ENCODE results near the gene REXO2. TPM values are rescaled to one million over a fixed set of nuclear protein-coding genes. Genes with fewer than 3 reads are reported as not detected.

Gene REXO2
- total RNA-seq, 4 donors from 2014 or later: 53.8 to 158 (median 84.3) TPM

DNA sequence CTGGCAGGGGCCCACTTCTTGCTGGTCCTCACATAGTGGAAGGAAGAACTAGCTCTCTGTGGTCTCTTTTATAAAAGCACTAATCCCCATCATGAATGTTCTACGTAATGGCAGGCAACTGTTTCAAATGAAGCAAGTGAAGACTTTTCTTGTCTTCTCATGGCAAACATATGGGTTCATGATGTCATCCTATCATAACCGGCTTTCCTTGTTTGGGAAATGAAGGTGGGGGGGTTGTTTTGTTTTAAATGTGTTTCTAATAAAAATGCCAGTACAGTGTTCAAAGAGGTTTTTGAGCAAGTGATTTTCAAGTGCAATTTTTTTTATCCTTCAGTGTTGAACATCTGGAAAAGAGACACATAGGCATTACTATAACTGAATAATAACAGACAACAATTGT, 33.4 kb downstream of the REXO2 start:
- H3K36me3 ChIP-seq: no peaks in the 10 kb centered on the region
- H3K9me3 ChIP-seq: no peaks in the 10 kb centered on the region
- no peak overlapping the region for H3K4me3 ChIP-seq
- no peak overlapping the region for H3K27ac ChIP-seq
- DNase-seq: no peak
- no peaks in the 10 kb centered on the region for H3K27me3 ChIP-seq
- intact Hi-C loops (cut with DNase I; ENCODE audit: low total_unique reads): no loop called here
- TF ChIP-seq, protein P1, sequence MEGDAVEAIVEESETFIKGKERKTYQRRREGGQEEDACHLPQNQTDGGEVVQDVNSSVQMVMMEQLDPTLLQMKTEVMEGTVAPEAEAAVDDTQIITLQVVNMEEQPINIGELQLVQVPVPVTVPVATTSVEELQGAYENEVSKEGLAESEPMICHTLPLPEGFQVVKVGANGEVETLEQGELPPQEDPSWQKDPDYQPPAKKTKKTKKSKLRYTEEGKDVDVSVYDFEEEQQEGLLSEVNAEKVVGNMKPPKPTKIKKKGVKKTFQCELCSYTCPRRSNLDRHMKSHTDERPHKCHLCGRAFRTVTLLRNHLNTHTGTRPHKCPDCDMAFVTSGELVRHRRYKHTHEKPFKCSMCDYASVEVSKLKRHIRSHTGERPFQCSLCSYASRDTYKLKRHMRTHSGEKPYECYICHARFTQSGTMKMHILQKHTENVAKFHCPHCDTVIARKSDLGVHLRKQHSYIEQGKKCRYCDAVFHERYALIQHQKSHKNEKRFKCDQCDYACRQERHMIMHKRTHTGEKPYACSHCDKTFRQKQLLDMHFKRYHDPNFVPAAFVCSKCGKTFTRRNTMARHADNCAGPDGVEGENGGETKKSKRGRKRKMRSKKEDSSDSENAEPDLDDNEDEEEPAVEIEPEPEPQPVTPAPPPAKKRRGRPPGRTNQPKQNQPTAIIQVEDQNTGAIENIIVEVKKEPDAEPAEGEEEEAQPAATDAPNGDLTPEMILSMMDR (IDR thresholded peaks at IDR 0.05): no peak
- TF ChIP-seq POLR2A (IDR thresholded peaks at IDR 0.05): no peak
- no peaks in the 10 kb centered on the region for H3K4me1 ChIP-seq

DNA sequence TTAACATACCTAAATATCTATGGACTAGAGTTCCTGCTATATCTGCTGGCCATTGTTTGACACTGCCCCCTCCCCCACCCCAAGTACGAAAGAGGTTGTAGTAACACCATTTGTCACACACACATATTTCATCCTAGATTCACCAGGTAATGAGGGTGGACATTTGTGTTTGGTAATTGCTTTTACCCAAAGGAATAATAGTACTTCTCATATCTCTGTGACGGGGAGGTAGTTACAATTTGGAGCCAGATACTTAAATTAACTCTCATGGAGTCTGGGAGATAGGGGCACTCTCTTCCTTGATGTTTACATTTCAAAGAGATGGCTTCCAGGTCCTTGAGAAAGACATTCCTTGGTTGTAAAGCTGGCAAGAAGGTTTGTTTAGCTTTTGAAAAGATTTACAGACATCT, 38.7 kb downstream of the REXO2 start:
- H3K4me1 ChIP-seq: no peaks in the 10 kb centered on the region
- no peak overlapping the region for H3K27ac ChIP-seq
- no peak for DNase-seq
- H3K4me3 ChIP-seq: no peak overlapping the region
- intact Hi-C loops (cut with DNase I; ENCODE audit: low total_unique reads): no loop called here
- no peak for TF ChIP-seq POLR2A (IDR thresholded peaks at IDR 0.05)
- no peaks in the 10 kb centered on the region for H3K36me3 ChIP-seq
- H3K9me3 ChIP-seq: no peaks in the 10 kb centered on the region
- H3K27me3 ChIP-seq: no peaks in the 10 kb centered on the region

DNA sequence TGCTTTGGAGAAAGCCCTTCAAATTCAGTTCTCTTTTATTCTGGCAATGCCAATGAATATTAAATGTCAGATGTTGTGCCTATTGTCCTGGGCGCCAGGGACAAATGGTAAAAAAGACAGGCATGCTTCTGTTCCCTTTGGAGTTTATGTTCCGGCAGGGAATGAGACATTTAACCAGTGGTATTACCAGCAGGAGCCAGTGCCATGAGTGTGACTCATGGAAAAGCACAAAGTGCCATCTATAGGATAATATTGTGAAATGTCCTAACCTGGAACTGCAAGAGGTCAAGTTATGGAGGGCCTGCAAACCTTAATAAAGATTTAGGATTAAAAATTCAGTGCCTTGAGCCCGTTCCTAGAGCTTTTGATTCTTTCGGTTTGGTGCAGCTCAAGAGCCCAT, 39.5 kb downstream of the REXO2 start:
- H3K4me3 ChIP-seq: no peak overlapping the region
- DNase-seq: no peak
- H3K9me3 ChIP-seq: no peaks in the 10 kb centered on the region
- H3K4me1 ChIP-seq: no peaks in the 10 kb centered on the region
- H3K27me3 ChIP-seq: no peaks in the 10 kb centered on the region
- H3K36me3 ChIP-seq: no peaks in the 10 kb centered on the region
- intact Hi-C loops (cut with DNase I; ENCODE audit: low total_unique reads): no loop called here
- TF ChIP-seq, protein P1 (IDR thresholded peaks at IDR 0.05): no peak
- no peak for TF ChIP-seq POLR2A (IDR thresholded peaks at IDR 0.05)
- H3K27ac ChIP-seq: no peak overlapping the region

DNA sequence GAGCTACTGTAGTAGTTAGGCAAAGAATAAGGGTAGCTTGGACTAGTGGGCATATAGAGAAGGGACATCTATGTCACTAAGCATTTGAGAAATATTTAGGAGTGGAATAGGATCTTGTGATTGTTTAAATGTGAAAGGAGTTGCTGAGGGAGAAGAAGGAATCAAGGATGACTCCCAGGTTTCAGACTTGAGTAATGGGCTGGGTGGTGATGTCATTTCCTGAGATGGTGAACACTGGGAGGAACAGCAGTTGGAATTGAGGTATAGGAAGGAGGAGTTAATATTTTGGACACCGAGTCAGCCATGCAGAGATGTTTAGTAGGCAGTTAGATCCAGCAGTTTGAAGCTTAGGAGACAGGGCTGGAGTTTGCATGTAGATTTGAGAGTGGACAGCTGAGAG, 40.1 kb downstream of the REXO2 start:
- Histone ChIP-seq H3K27me3 (no peaks in the 10 kb centered on the region), H3K4me1 (no peaks in the 10 kb centered on the region), H3K9me3 (no peaks in the 10 kb centered on the region), H3K36me3 (no peaks in the 10 kb centered on the region), H3K4me3 (no peak overlapping the region), H3K27ac (no peak overlapping the region)
- intact Hi-C loops (cut with DNase I; ENCODE audit: low total_unique reads): no loop called here
- DNase-seq: no peak
- no peak for TF ChIP-seq POLR2A (IDR thresholded peaks at IDR 0.05)

DNA sequence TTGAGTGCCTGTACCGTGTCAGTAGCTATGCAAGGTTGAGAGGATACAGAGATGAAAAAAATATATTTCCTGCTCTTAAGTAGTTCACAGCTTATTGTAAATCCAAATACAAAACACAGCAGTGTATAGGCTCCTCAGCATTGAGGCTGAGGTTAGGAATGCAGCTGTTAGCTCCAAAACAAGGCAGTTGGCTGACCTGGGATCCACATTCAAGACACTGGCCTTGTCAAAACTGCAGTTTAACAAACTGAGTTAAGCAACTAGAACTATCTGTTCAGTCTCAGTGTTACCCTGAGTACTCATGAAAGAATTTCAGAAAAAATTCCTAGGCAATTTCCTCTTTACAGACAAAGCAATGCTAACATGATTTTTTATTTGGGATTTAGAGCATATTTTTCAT, 42.8 kb downstream of the REXO2 start:
- no peak for TF ChIP-seq POLR2A (IDR thresholded peaks at IDR 0.05)
- TF ChIP-seq, protein P1 (IDR thresholded peaks at IDR 0.05): no peak
- H3K27me3 ChIP-seq: no peaks in the 10 kb centered on the region
- intact Hi-C loops (cut with DNase I; ENCODE audit: low total_unique reads): no loop called here

DNA sequence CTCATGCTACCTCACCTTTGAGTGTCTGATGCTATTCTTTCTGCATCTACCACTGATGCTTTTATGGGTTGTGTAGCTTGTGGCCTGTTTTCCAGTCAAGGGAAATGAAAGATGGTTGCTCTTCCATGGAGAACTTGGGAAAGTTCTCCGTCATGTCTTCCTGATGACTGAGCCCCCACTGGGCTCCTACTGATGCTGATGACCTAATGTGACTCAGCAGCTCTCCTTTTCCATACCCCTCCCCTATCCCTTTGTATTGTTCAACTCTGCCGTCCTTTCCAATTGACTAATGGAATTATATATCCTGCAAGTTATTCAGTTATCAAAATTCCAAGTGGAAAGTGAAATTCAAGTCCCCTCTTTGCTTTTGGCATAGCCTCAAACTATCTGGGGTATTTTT, 44.7 kb downstream of the REXO2 start:
- Histone ChIP-seq H3K4me1 (no peaks in the 10 kb centered on the region), H3K27ac (no peak overlapping the region), H3K4me3 (no peak overlapping the region), H3K9me3 (no peaks in the 10 kb centered on the region), H3K27me3 (no peaks in the 10 kb centered on the region), H3K36me3 (no peaks in the 10 kb centered on the region)
- DNase-seq: no peak
- intact Hi-C loops (cut with DNase I; ENCODE audit: low total_unique reads): no loop called here
- no peak for TF ChIP-seq POLR2A (IDR thresholded peaks at IDR 0.05)
- TF ChIP-seq, protein P1 (IDR thresholded peaks at IDR 0.05): no peak

More for the DNA sequence above, 42.8 kb downstream of the REXO2 start:
- Histone ChIP-seq H3K9me3 (no peaks in the 10 kb centered on the region), H3K36me3 (no peaks in the 10 kb centered on the region), H3K27ac (no peak overlapping the region), H3K4me3 (no peak overlapping the region), H3K4me1 (no peaks in the 10 kb centered on the region)
- no peak for DNase-seq

All from uterus (tissue), 4 donors.